ENCODE results near the gene ARHGAP18.

DNA sequence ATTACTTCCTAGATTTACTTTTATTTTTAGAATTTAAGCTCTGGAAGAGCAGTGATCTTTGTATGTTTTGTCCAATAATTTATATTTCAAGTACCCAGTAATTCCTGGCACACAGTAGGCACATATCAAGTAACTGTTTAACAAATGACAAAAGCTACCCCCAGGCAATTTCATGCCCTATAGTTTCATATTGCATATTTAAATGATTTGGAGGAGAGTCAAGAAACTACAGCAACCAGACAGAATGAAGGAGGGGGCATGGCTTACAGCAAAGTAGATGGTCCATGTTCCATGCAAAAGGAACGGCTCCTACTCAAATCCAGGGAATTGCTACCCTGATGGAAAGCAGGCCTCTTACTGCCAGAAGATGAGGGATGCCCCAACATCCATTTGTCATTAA lies 113.5 kb downstream of the ARHGAP18 start:
- TF ChIP-seq, protein P1, sequence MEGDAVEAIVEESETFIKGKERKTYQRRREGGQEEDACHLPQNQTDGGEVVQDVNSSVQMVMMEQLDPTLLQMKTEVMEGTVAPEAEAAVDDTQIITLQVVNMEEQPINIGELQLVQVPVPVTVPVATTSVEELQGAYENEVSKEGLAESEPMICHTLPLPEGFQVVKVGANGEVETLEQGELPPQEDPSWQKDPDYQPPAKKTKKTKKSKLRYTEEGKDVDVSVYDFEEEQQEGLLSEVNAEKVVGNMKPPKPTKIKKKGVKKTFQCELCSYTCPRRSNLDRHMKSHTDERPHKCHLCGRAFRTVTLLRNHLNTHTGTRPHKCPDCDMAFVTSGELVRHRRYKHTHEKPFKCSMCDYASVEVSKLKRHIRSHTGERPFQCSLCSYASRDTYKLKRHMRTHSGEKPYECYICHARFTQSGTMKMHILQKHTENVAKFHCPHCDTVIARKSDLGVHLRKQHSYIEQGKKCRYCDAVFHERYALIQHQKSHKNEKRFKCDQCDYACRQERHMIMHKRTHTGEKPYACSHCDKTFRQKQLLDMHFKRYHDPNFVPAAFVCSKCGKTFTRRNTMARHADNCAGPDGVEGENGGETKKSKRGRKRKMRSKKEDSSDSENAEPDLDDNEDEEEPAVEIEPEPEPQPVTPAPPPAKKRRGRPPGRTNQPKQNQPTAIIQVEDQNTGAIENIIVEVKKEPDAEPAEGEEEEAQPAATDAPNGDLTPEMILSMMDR (IDR thresholded peaks at IDR 0.05), result no peak
- no peak for TF ChIP-seq POLR2A (IDR thresholded peaks at IDR 0.05; ENCODE audit: low read depth)

Measured in esophagus muscularis mucosa (tissue), 3 donors.